ENCODE measurements around the gene FAM78B.

Gene FAM78B

DNA sequence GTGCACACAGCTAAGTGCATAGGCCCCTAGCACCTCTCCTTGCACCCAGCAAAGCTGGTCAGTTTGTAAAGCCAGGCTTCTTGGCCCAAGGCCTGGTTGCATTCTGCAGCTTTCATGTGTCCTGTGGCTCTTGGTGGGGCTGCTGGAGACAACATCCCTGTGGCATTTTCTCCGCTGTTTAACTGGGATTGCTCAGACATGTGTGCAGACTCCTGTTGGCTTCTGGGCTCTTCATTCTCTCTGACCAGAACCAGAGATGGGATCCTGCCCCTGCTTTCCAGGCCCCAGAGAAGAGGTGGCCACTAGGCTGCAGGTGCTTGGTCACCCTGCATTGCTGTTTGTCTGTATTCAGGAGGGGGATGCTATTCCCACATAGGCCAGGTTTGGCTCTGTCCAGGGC, 50.8 kb downstream of the FAM78B start:
- no peak for DNase-seq

DNA sequence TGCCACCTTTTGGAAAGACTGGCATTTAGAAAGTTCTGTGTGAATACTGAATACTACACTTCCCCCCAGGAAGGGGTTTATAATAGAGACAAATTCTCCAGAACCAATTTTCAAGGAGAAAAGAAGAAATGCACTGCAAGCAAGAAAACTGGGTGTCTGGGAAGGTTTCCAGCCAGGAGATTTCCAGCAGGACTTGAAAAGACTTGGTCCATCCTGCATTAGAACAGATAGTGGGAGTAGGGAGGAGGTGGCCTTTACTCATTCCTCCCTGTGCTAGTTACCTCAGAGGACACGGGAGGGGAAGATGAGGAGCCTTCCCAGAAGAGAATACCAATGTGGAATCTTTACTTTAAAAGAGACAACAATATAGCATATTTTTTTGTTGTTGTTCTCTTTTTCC, 52.4 kb downstream of the FAM78B start:
- DNase-seq = no peak

DNA sequence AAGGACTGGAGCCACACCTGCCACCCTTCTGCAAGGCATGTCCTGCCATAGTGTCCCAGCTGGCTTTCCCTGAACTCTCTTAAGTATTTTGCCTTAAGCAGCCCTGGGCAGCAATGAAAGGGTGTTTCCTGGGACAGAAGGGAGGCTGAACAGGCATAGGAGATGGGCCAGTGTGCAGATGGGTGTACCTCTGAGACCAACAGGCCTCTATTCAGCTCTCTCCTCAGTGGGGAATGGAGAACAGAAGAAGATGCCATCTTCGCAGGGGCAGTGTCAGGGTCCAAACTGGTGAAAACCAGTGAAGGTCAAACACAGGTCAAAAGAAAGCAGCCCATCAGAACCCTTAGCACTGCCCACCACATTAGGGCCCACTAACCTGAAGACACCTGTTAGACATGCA, 53.2 kb downstream of the FAM78B start:
- no peak for DNase-seq

DNA sequence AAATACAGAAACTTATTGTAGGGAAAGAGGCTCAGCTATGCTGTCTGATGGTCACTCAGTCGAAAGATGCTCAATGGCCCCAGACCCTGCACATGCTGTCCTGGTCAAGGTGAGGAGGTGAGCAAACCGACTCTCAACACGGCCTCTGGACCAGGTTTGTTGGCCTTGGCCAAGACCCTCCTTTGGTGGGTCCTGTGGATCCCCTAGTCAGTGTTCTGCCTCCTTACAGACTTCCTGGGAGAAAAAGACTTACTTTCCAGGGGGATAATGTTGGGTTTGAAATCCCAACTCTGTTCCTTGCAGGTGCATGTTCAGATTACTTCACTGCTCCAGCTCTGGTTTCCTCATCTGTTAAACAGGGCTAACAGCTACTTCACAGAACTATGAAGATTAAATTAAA, 53.8 kb downstream of the FAM78B start:
- no peak for DNase-seq

DNA sequence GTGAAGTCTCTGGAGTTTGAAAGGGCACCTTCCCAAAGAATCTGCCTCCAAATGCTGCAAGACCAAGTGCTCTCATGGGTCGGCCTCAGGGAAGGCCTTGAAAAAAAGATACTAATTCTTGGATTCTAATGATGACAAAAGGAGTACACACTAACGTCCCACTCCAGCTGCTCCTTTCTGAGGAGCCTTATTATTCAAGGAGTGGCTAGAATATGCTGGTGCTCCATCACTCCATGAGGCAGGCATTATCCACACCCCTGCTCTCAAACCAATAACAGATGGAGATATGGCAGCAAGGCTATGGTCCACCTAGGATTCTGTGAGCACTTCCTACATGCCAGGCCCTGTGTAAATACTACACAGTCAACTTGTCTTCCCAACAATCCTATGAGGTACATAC, 54.4 kb downstream of the FAM78B start:
- no peak for DNase-seq

DNA sequence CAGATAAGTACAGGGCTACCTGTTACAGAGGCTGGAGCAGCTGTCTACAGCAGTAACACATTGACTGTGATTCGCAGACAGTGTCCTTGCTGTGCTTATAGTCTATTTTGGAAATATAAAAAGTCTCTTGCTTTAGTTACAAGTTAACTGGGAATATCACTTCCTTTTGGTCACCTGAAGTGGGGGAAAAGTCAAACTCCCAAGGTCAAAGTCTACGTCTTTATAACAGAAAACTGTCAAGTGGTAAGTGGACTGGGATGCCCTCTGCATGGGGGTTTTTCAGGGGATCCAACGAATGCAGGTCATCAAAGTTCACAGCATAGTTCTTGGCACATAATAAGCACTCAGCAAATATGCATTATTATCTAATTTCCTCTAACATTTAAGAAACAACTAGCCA, 55.4 kb downstream of the FAM78B start:
- no peak for DNase-seq

DNA sequence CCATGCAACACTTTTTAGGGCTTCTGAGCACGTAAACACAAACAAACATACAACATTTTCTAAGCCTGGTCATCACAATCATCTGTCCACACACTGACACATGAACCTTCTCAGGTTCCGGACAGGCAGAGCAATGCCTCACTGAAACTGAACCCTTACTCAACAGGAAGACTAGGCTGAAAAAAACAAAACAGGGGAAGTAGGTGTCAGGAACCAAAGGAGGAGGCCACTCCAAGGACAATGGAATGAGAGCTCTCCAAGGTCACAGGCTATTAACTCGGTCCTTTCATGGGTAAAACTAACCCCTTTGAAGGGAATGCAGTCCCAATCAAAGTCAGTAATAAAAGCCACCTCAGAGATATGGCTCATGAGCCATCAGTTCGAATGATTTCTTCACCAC, 76.6 kb downstream of the FAM78B start:
- no peak for DNase-seq

DNA sequence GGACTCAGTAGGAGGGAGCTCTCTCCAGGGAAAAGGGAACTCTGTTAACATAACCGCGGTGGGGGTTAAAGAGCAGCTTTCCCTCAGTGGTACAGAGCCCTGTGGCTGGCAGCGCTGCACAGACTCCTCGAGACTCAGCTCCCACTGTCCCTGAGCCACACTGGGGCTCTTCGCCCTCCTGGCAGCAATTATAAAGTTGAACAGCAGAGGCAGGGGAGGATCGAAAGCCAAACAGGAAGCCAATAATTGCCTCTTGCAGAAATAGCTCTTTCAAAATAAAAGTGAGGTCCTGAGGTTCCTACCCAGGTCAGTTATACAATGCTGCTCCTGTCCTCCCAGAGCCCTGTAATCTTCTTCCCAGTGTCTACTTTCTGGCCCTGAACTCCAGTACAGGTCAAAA, 77.0 kb downstream of the FAM78B start:
- no peak for DNase-seq

DNA sequence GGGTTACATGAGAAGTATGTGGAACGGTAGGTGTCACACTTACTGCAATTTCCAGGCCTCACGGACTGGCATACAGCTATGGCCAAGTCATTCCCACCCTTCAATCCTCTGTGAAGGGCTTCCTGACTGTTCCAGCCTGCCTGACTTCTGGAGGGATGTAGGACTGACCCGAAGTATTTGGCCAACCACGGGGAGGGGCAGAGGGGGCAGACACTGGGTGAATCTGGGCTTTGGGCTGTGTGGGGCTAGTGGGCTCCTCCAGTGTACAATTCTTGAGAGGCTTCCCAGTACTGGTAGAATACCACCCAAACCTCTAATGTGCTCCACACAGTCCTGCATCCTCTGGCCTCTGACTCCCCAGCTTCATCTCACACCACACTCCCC, 78.2 kb downstream of the FAM78B start:
- DNase-seq = no peak

DNA sequence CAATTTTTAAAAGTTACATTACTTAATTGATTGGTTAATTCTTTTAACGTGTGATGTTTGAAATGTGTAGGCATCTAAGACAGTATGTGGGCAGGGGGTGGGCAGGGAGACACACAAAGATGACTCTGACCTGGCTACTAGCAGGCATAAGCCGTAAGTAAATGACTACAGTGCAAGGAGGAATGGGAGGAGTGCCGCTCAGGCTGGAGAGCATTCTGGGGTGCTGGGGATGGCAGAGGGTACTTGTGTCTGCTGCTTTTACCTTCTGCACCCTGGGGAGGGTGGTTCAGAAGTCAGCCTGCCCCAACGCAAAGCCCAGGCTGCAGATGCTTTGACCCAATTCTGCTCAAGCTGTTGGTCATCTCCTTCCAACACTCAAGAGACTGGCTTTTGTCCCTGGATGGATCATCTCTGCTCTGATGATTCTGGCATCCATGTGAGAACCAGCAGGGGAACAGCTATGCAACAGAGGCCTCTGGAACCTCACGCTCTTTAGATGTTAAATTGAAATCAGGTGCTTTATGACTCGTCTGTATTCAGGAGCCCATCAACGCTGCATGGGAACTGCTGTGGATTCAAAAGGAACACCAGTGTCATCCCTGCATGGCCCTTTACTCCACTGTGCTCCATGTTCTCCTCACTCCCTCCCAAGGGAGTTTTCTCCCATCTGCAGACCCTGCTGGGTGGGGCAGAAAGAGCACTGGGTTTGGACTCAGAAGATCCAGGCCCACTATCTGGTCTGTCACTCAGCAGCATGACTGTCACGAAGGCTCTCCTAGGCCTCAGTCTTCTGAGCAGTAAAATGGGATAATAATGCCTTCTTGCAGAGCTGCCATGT, 78.8 kb downstream of the FAM78B start:
- DNase-seq = no peak

DNA sequence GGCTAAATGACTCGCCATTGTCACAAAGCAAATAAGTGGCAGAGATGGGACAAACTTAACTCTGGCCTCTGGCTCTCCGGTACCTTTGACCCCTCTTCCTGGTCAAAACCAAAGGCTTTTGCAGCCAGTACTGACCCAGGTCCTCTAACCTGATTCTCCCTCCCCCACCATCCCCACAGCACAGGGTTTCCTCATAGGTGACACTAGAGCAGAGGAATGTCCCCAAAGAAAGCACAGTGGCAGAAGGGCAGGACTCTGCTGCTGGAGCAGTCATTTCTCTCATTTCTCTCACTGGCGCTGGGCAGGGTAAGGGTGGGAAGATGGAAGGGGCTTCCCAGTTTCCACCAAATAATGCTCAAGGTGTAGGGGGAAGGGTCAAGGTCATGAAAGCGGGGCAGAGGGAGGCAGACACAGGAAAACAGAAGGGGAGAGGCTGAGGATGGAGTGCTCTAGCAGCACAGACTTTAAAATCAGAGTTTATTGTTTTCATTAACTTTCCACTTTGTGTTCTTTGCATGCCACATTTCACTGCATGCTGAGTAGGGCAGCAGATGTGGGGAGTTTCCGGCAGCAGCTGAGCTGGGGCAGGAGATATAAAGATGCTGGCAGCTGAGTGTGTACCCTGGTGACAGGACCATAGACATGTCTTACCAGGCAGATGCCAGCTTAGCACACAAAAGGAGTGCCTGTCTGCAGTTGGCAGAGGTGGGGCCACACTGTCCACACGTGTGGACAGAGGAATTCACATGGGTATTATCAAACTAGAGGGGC, 80.5 kb downstream of the FAM78B start:
- no peak for DNase-seq

DNA sequence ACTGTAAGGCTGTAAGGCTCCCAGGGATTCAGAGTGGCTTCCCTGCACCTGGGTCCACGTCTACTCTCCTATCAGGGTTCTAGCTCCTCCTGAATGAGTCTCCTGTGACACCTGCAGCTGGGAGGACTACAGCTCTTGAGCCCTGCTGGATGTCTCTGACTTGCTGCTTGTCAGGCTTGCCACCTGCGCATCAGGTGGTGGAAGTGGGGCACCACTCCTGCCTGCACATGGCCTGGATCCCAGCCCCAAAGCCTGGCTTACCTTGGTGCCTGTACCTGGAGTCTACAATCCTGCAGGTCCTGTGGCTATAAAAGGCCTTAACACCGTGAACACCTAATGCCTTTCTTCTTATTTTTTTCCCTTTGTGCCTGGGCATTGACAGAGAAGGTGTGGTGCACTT, 82.2 kb downstream of the FAM78B start:
- no peak for DNase-seq

DNA sequence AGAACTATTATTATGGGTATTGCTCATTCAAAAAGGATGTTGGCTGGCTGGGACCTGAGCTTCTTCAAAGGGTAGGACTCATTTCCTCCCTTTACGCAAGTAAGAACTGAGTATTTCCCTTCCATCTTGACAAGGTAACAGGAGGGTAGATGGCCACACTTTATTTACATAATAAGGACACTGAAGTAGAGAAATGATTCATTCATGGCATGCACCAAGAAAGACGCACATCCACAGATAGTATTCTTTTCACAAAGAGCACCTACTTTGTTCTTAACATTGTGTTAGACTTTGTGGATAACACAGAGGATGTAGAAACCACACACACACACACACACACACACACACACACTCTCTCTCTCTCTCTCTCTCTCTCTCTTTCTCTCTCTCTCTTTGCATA, 82.9 kb downstream of the FAM78B start:
- DNase-seq = no peak

DNA sequence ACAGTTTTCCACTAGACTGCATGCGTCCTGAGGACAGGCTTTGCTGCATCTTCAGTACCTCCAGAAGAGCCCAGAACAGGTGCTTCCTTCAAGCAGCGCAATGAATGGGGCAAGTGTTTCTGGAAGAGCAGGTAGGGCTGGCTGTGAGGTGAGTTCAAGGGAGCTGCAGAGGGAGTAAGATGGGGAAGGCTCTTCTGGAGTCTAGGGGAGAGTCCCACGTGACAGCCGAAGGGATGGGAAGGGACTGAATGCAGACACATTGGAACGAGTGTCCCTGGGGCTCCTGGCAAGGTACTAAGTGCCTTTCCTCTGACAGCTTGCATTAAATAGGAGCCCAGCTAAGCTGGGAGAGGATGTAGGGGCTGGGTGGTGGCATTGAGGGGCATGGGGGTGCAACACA, 84.2 kb downstream of the FAM78B start:
- no peak for DNase-seq

DNA sequence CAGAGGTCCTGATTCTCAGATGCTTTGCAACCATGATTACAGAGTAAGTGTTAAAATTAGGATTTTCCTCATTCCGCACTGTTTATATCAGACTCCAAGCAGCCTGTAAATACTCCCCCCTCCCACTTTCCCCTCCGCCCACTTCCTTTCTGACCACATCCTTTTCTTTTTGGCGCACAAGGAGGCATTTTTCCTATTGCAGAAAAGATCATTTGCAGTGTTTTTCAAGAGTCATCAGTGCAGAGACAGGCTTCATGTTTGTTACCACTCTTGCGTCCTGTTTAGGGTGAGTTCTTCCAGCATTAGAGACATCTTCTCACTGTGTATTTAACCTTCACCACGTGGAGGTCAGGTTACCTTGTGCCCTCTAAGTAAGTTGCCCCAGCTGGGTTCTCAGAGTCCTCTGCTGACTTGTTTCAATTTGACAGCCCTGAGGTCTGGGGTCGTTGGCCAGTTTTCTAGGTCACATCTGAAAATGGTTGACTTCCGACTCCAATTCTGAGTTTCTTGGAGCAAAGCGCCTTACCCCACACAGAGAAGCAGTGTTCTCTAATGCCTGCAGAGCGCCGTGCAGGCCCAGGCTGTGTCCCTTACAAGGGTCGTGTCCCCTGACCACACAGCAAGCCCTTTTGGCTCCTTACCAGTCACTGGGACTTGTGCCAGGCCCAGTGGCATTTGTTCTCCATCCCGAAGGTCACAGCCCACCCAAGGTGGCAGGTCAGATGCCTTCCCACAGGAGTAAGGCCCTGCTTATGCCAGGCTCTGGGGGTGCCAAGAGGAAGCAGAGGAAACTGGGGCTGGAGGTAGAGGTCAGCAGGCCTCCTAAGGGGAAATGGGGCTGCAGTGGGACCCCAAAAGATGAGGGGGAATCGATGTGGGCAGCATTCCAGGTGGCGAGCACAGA, 85.6 kb downstream of the FAM78B start:
- DNase-seq = no peak

DNA sequence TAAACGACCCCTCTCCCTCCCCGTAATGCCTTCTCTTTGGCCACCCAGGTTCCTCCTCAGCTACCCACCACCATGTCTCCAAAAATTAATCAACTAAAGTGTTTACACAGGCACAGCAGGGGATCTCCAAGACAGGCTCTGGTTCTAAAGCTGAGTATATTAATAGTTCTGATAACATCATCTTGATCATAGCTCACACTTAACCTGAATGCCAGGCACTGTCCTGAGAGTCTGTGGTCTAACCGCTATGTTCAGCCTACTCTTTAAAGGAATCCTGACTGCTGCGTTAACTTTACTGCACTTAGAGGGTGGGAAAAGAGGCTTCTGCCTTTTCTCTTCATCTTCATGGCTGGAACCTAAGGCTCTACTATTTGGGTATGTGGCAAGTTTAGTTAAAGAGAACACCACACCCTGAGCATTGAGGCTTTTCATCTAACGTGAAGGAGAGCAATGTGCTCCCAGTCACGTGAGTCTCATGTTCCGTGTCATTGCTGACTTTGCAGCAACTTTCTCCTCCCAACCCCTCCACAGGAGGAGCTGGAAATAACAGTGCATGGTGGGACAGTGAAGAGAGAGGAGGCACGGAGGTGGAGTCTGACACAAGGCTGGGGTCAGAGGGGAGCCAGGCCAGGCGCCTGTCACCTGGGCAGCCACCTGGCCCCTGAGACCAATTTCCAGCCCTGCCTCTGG, 86.4 kb downstream of the FAM78B start:
- DNase-seq = no peak

DNA sequence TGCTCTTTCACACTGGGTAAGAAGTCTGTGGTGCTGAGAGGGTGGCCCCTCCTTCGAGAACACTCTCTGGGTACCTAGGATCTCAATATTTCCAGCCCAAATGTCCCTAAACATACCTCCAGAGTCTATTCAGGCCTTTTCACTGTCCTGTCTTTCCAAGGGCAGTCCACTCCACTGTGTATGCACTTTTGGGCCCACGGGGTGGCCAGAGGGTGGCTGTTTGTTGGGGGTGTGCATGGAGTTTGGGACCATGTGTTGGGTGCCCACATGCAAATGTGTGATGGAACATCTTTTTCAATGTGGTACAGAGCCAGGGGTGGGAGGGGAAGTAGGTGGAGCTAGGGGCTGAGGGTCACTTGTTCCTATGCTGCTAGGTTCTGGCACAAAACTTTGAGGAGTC, 87.5 kb downstream of the FAM78B start:
- DNase-seq = no peak

DNA sequence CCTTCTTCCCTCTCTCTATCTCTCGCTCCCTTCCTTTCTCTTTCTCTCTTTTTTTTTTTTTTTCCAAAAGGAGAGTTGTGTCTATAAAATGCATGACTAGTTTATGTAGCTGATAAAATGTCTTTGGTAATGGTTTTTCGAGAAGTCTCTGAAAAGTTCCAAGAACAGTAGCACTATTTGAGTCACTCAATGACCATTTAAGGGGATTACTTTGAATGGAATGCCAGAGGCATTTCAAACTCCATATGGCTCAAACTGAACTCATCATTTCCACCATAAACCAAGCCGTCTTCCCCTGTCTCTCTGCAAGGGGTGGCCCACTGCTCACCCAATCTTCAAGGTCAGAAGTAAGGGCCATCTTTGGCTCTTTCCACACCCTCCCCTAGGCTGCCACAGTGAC, 93.3 kb downstream of the FAM78B start:
- no peak for DNase-seq

DNA sequence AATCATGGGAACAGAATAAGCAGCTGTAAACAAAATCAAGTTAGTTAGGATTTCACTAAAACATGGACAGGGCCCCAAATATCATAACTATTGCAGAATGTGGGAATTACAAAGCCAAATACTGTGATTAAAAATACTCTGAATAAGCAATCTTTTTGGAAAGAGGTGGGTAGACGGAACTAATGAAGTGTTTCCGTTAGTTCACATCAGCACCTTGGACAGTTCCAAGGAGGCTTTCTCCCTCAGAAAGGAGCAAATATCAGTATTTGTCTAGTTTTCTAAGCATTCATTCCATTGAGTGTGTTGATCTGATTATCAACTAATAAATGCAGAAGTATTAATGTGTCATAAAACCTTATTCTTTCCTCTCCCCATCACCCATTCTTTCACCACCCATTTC, 97.4 kb downstream of the FAM78B start:
- no peak for DNase-seq

DNA sequence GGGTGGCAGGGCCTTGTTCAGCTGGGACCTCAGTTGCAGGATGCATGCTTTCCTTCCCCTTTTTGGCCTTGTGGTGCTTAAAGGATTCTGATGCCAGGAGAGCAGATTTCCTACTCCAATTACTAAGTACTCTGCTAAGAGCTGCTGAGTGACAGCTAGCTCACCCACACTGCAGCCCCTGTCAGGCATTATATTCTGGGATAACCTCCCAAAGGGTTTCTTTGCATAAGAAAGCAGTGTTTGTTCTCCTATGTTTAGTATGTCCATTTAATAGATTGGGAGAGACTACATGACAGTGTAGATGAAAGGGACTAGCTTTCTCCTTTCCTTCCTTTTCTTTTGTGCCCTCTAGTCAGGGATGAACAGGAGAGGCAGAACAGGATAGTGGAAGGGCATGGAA, 100.7 kb downstream of the FAM78B start:
- no peak for DNase-seq

DNA sequence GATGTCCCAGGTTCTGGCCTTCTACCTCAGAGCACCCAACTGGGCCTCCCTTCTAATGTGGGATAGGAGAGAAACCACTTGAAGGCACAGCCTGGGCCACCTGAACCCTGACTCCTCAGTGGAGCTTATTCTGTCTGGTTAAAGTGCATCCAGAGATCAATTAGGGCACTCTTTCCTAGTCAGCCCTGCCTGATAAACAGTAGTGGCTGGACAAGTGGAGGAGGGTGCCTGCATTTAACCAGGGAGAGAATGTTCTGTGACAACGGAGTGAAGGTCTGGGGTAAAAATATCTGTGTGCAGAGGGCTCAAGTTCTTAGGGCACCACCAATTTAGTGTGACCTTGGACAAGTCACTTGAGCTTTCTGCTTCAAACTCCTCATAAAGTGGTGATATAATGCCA, 101.8 kb downstream of the FAM78B start:
- DNase-seq = no peak

DNA sequence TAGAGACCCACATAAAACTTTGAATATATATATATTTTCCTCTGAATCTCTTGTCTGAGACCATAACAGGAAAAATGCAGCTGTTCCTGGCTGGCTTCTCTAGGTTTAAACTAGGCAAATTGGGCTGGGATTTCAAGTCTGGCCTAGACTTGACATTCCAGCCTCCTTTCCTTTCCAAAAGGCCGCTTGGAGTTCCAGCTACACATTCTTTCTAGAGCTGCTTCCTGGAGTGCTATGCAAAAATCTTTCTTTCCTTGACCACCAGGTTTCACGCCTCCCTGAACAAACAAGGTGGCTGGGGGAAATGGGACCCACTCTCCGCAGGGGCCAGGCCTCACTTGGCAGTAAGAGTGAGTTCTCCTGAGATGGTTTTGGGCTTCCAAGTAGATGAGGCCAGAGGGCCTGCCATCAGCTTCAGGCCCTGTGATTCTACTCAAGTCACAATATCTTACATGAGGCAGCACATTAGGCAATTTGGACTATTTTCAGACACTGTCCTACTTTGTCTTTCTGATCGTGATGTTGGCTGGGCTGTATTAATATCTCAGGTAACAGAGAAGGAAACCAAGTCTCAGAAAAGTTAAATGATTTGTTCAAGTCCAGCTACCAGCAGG, 102.4 kb downstream of the FAM78B start:
- DNase-seq = no peak

Data from CD4-positive, alpha-beta T cell treated with Interleukin-17A for 4 hours (primary cell).